HepG2 (cell line): ENCODE data around the gene KCNJ5. TPM values are rescaled to one million over a fixed set of nuclear protein-coding genes. Genes with fewer than 3 reads are reported as not detected.

Source experiments
- ATAC-seq: fragments of 200-7000 bp; cut with Tn5 transposase; 3 replicates; pipeline ENCODE4 v1.9.1; 2020; ENCODE audit warnings: mild to moderate bottlenecking, moderate library complexity
- BruUV-seq: library from RNA; stranded (reverse); fragments of 400-500 nt; replicated peaks from 2 replicates; lab custom pipeline; 2021; lab: Mats Ljungman, UMichigan
- CTCF ChIA-PET: fragments of 300-600 bp; formaldehyde crosslinking; extraction: SDS; loops from one replicate; lab custom pipeline; 2021; ENCODE audit warnings: low total read pairs, inconsistent platforms, low intra/inter-chr PET ratio; lab: Yijun Ruan, JAX
- POLR2A ChIA-PET: fragments of 350-600 bp; sonication (Branson Sonifier 250); formaldehyde crosslinking; loops from one replicate; lab custom pipeline; 2020; ENCODE audit warnings: antibody characterized with exemption, inconsistent platforms; lab: Yijun Ruan, JAX
- DNase-seq: peaks from one replicate; pipeline ENCODE4 v3.0.0-alpha.2; 2015; ENCODE audit warnings: low spot score
- FAIRE-seq: peaks from 3 replicates; lab custom pipeline; 2011; peaks lifted over from hg19 to GRCh38; lab: Jason Lieb, UNC
- H2AFZ ChIP-seq: one replicate; pipeline ENCODE4 v1.6.1; 2011; ENCODE audit warnings: low read length, inconsistent platforms
- H3K27ac ChIP-seq: fragments of 300-600 bp; 3 replicates; pipeline ENCODE4 v1.8.0; 2011; ENCODE audit warnings: mixed run types, mild to moderate bottlenecking, mixed read lengths, low read length, inconsistent platforms; ENCODE audit not compliant: insufficient read depth; ENCODE audit errors: extremely low read length
- H3K27me3 ChIP-seq, 2 experiments: fragments of 200-600 bp in 1 of 2; 2 replicates in 1 of 2; 3 replicates in 1 of 2; pipeline versions ENCODE4 v1.6.0 to v1.8.0; 2011; ENCODE audit warnings: low read length in 2 of 2, mild to moderate bottlenecking in 2 of 2, moderate library complexity in 2 of 2, inconsistent platforms in 1 of 2; ENCODE audit not compliant: insufficient read depth in 2 of 2, control insufficient read depth in 1 of 2
- H3K36me3 ChIP-seq, 2 experiments: fragments of 200-600 bp in 1 of 2; replicated peaks in 1 of 2; 2 replicates in 1 of 2; 3 replicates in 1 of 2; pipeline versions ENCODE4 v1.5.1 to v1.8.0; 2011; ENCODE audit warnings: low read length in 2 of 2, inconsistent platforms in 1 of 2; ENCODE audit not compliant: insufficient read depth in 2 of 2, control insufficient read depth in 1 of 2
- H3K4me1 ChIP-seq: 2 replicates; pipeline ENCODE4 v1.5.1; 2012; ENCODE audit warnings: low read length, inconsistent platforms; ENCODE audit not compliant: insufficient read depth
- H3K4me2 ChIP-seq: 2 replicates; pipeline ENCODE4 v1.6.0; 2011; ENCODE audit warnings: low read depth, low read length, inconsistent platforms
- H3K4me3 ChIP-seq, 3 experiments: fragments of 200-600 bp in 1 of 3; sonication (generic), shearing (Covaris generic) in 1 of 3; replicated peaks in 1 of 3; 2 replicates each; pipeline ENCODE4 v1.5.1; 2011 to 2016; ENCODE audit warnings: low read length in 3 of 3, inconsistent platforms in 2 of 3, low read depth in 2 of 3, mild to moderate bottlenecking in 2 of 3, control low read depth in 1 of 3, mixed read lengths in 1 of 3; ENCODE audit not compliant: insufficient read depth in 1 of 3
- H3K79me2 ChIP-seq: one replicate; pipeline ENCODE4 v1.6.1; 2011; ENCODE audit warnings: low read length, inconsistent platforms; ENCODE audit not compliant: insufficient read depth
- H3K9ac ChIP-seq: 2 replicates; pipeline ENCODE4 v1.6.0; 2011; ENCODE audit warnings: mild to moderate bottlenecking, low read depth, low read length, inconsistent platforms; ENCODE audit not compliant: insufficient read depth
- H3K9me3 ChIP-seq: 2 replicates; pipeline ENCODE4 v1.5.1; 2012; ENCODE audit warnings: mild to moderate bottlenecking, low read length
- H4K20me1 ChIP-seq: 2 replicates; pipeline ENCODE4 v1.6.0; 2011; ENCODE audit warnings: inconsistent platforms, mild to moderate bottlenecking, low read length, moderate library complexity; ENCODE audit not compliant: insufficient read depth
- CBX1 ChIP-seq: IDR thresholded peaks from one replicate; pipeline ENCODE4 v1.6.1; 2016; ENCODE audit warnings: antibody characterized with exemption, low read depth
- KLF9 ChIP-seq: IDR thresholded peaks from 2 replicates; pipeline ENCODE4 v1.6.1; 2016; ENCODE audit warnings: low read depth
- RNF2 ChIP-seq: fragments of 450-650 bp; conservative IDR thresholded peaks from 2 replicates; pipeline ENCODE4 v1.6.1; 2016; ENCODE audit warnings: low read depth
- SALL2 ChIP-seq: sonication (generic); formaldehyde crosslinking; IDR thresholded peaks from 2 replicates; pipeline ENCODE4 v1.8.1; 2023; ENCODE audit warnings: mild to moderate bottlenecking, missing genetic modification reagents, inconsistent platforms
- SMC3 ChIP-seq: IDR thresholded peaks from 2 replicates; pipeline ENCODE4 v1.6.1; 2011; ENCODE audit warnings: low read length, improper control_type of control experiment
- SOX6 ChIP-seq, 2 experiments: fragments of 450-650 bp in 1 of 2; sonication (generic) in 1 of 2; formaldehyde crosslinking in 1 of 2; IDR thresholded peaks; 2 replicates each; pipeline versions ENCODE4 v1.4.0 to v1.6.1; 2017 to 2020; ENCODE audit warnings: antibody characterized with exemption in 1 of 2, mild to moderate bottlenecking in 1 of 2, missing genetic modification reagents in 1 of 2
- TCF7 ChIP-seq: sonication (generic); IDR thresholded peaks from 2 replicates; pipeline ENCODE4 v1.6.1; 2016; ENCODE audit warnings: antibody characterized with exemption, low read depth
- TCF7L2 ChIP-seq: IDR thresholded peaks from 2 replicates; pipeline ENCODE4 v1.6.1; 2011; ENCODE audit warnings: mild to moderate bottlenecking, low read depth, low read length, moderate library complexity
- ZFP36L1 ChIP-seq: sonication (generic); formaldehyde crosslinking; IDR thresholded peaks from 2 replicates; pipeline ENCODE4 v1.8.0; 2022; ENCODE audit warnings: mild to moderate bottlenecking, missing genetic modification reagents, moderate library complexity
- ZNF570 ChIP-seq: sonication (generic); formaldehyde crosslinking; IDR thresholded peaks from 2 replicates; pipeline ENCODE4 v1.4.0; 2020; ENCODE audit warnings: mild to moderate bottlenecking, missing genetic modification reagents, borderline replicate concordance
- ZNF629 ChIP-seq: sonication (generic); formaldehyde crosslinking; conservative IDR thresholded peaks from 2 replicates; pipeline ENCODE4 v1.5.0; 2020; ENCODE audit warnings: missing genetic modification reagents
- ZNF878 ChIP-seq: sonication (generic); formaldehyde crosslinking; IDR thresholded peaks from 2 replicates; pipeline ENCODE4 v1.8.1; 2023; ENCODE audit warnings: mild to moderate bottlenecking, missing genetic modification reagents, moderate library complexity
- ZNF883 ChIP-seq: sonication (generic); formaldehyde crosslinking; IDR thresholded peaks from 2 replicates; pipeline ENCODE4 v1.5.1; 2020; ENCODE audit warnings: mild to moderate bottlenecking, missing genetic modification reagents; ENCODE audit errors: not compliant biosample characterization
- WGBS: methylation state at CpG from one replicate; pipeline ENCODE4 v1.1.6; 2017; ENCODE audit warnings: low lambda C conversion rate; 5-methylcytosine and 5-hydroxymethylcytosine counted together
- in situ Hi-C: cut with HindIII; loops from 2 replicates; pipeline ENCODE4 v1.10.0; 2017; ENCODE audit warnings: low pct_unique_long_range_greater_than_20kb; ENCODE audit not compliant: extremely low pct_ligation_motif_present
- intact Hi-C: fragments of 100-400 bp; cut with micrococcal nuclease; formaldehyde crosslinking; loops from one replicate; pipeline ENCODE4 v1.10.0; 2022; ENCODE audit not compliant: unreplicated experiment
- polyA plus RNA-seq, 8 experiments: library from polyadenylated mRNA; depleted of rRNA in 3 of 8; stranded (reverse) in 7 of 8; unstranded in 1 of 8; fragments of >200 nt; fragmentation: Illumina TruSeq in 4 of 8; extraction: Trizol in 4 of 8; gene quantifications; 2 replicates each; pipeline versions ENCODE4 v1.2.1 to v1.2.3, GENCODE V29; 2011 to 2016; ENCODE audit warnings: low read depth in 4 of 8, missing spikeins in 1 of 8, mixed read lengths in 1 of 8; ENCODE audit not compliant: insufficient read depth in 1 of 8
- total RNA-seq, 5 experiments: library from RNA; depleted of rRNA; stranded (reverse); fragments of >200 nt; fragmentation: Illumina TruSeq; extraction: Trizol; gene quantifications; 2 replicates each; pipeline ENCODE4 v1.2.3, GENCODE V29; 2016; ENCODE audit warnings: low read depth in 1 of 5
- TF ChIP-seq, protein P1 (sequence below): sonication (generic); formaldehyde crosslinking; IDR thresholded peaks from 2 replicates; pipeline ENCODE4 v1.4.0; 2020; ENCODE audit warnings: mild to moderate bottlenecking, missing genetic modification reagents

Gene KCNJ5
- total and polyA plus RNA-seq, 2 of the 13 experiments (the other 11 are each of a cell fraction or from before 2014, with no cell fraction given) = not detected

DNA sequence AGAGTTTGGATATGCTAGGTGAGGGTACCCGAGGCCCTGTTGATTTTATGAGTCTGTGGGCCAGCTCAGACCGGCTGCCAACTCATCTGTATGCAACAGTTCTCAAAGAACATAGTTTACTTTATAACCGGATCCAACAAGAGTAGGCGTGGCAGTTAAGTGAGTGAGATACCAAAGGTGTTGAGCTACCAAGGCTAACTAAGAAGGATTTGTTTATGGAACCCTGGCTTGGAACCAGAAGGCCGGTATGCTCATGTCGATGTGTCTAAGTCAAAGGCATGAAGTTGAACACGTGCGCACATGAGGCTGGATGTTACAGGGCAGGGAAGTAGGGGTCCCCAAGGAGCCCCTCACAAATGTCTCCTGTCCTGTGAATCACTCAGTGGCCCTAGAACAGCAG is 23.9 kb upstream of the KCNJ5 start, which contains the start of gene KCNJ1:
KCNJ1 (minus strand) TSS at position 20 of the 400 bp plus-strand sequence. CDS start 27,053 bp downstream, outside the sequence.
- H3K27me3 ChIP-seq = peaks cover 0 to 3% of the 10 kb centered on the region in 2 experiments; a peak in 4 of 5 replicates
- DNase-seq = no peak
- intact Hi-C loops = no loop called here
- no peak within 1 kb of the TSS for H3K9ac ChIP-seq
- no peak within 1 kb of the TSS for H3K4me3 ChIP-seq
- H3K36me3 ChIP-seq = no peaks in the 10 kb centered on the region
- TF ChIP-seq RNF2 (no peak), TCF7L2 (no peak)
- no peak within 1 kb of the TSS for H2AFZ ChIP-seq
- H3K27ac ChIP-seq = no peak within 1 kb of the TSS
- ChIA-PET POLR2A (no interaction called here), CTCF (no interaction called here)
- H3K4me1 ChIP-seq = no peaks in the 10 kb centered on the region
- in situ Hi-C loops = no loop called here
- H3K9me3 ChIP-seq = no peaks in the 10 kb centered on the region
- FAIRE-seq = no peak
- no TSS peak for BruUV-seq
- H3K4me2 ChIP-seq = no peak within 1 kb of the TSS
- no peak for ATAC-seq
- WGBS = 41% methylated on average over 7 of the region's 8 CpGs
- no peaks in the 10 kb centered on the region for H3K79me2 ChIP-seq
- no peaks in the 10 kb centered on the region for H4K20me1 ChIP-seq

DNA sequence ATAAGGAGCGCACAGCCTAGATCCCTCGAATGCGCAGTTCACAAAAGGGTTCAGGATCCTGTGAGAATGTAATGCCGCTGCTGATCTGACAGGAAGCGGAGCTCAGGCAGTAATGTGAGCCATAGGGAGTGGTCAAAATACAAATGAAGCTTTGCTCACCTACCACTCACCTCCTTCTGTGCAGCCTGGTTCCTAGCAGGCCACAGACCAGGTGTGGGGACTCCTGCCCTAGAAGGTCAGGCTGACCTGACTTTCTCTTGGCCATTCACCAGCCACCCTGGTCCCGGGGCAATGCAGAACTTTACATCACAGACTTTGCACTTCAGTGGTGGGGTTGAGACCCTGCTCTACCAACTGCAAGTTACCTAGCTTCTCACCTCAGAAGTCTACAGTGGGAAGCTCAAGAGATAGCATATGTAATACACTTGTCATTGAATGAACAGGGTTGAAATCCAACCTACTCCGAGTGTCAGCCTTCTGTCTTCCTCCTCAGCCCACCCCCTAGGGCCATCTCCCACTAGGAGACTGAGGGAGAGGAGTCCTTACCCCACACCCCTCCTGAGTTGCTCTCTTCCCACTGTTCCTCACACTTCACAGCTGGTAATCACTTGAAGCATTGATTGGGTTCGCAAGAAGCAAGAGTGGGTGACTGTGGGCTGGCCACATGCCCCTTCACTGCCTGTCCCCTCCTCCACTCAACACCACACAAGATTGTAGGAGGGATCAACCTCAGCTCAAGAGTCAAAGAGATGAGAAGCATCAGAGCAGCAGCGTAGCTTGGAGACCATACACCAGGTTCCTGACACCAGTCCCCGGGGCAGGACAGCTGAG is 22.1 kb upstream of the KCNJ5 start:
- FAIRE-seq (no peak), DNase-seq (no peak), ATAC-seq (peak; percentile 37)
- ChIA-PET CTCF (no interaction called here), POLR2A (no interaction called here)
- H3K9me3 ChIP-seq = no peaks in the 10 kb centered on the region
- in situ Hi-C loops = no loop called here
- no peaks in the 10 kb centered on the region for H3K4me1 ChIP-seq
- H3K36me3 ChIP-seq = no peaks in the 10 kb centered on the region
- H3K27ac ChIP-seq = no peak overlapping the region
- no peak overlapping the region for H3K9ac ChIP-seq
- no peak overlapping the region for H3K4me3 ChIP-seq
- H3K4me2 ChIP-seq = no peak overlapping the region
- intact Hi-C loops = no loop called here
- WGBS = 65% methylated on average over 9 of the region's 10 CpGs
- no peaks in the 10 kb centered on the region for H4K20me1 ChIP-seq
- H2AFZ ChIP-seq = no peak overlapping the region
- H3K79me2 ChIP-seq = no peaks in the 10 kb centered on the region
- no TSS peak for BruUV-seq
- H3K27me3 ChIP-seq = no peaks in the 10 kb centered on the region; a peak in 2 of 5 replicates
- TF ChIP-seq TCF7 (no peak), ZNF629 (CRISPR knock-in tag) (no peak), ZNF878 (no peak), SALL2 (no peak), ZFP36L1 (no peak), KLF9 (CRISPR knock-in tag) (no peak), ZNF570 (CRISPR knock-in tag) (no peak), ZNF883 (CRISPR knock-in tag) (no peak), SMC3 (no peak), CBX1 (no peak), SOX6 (IDR thresholded peaks at IDR 0.05) (no peak), SOX6 (CRISPR knock-in tag; IDR thresholded peaks at IDR 0.05) (no peak)
- TF ChIP-seq, protein P1, sequence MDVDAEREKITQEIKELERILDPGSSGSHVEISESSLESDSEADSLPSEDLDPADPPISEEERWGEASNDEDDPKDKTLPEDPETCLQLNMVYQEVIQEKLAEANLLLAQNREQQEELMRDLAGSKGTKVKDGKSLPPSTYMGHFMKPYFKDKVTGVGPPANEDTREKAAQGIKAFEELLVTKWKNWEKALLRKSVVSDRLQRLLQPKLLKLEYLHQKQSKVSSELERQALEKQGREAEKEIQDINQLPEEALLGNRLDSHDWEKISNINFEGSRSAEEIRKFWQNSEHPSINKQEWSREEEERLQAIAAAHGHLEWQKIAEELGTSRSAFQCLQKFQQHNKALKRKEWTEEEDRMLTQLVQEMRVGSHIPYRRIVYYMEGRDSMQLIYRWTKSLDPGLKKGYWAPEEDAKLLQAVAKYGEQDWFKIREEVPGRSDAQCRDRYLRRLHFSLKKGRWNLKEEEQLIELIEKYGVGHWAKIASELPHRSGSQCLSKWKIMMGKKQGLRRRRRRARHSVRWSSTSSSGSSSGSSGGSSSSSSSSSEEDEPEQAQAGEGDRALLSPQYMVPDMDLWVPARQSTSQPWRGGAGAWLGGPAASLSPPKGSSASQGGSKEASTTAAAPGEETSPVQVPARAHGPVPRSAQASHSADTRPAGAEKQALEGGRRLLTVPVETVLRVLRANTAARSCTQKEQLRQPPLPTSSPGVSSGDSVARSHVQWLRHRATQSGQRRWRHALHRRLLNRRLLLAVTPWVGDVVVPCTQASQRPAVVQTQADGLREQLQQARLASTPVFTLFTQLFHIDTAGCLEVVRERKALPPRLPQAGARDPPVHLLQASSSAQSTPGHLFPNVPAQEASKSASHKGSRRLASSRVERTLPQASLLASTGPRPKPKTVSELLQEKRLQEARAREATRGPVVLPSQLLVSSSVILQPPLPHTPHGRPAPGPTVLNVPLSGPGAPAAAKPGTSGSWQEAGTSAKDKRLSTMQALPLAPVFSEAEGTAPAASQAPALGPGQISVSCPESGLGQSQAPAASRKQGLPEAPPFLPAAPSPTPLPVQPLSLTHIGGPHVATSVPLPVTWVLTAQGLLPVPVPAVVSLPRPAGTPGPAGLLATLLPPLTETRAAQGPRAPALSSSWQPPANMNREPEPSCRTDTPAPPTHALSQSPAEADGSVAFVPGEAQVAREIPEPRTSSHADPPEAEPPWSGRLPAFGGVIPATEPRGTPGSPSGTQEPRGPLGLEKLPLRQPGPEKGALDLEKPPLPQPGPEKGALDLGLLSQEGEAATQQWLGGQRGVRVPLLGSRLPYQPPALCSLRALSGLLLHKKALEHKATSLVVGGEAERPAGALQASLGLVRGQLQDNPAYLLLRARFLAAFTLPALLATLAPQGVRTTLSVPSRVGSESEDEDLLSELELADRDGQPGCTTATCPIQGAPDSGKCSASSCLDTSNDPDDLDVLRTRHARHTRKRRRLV (CRISPR knock-in tag) = no peak
